Lower lobe of right lung (tissue), 2 donors: ENCODE measurements around the gene RSPH1. TPM values are rescaled to one million over a fixed set of nuclear protein-coding genes. Genes with fewer than 3 reads are reported as not detected.

Experiments
- ATAC-seq, 2 donors: fragments of 200-7000 bp; cut with Tn5 transposase; one replicate each; pipeline ENCODE4 v1.9.1; 2020 to 2022; ENCODE audit warnings: mild to moderate bottlenecking in 2 of 2, moderate library complexity in 2 of 2
- DNase-seq: peaks from one replicate; pipeline ENCODE4 v3.0.0-alpha.2; 2020
- H3K27ac ChIP-seq: fragments of 200-600 bp; one replicate; pipeline ENCODE4 v1.8.0; 2022
- H3K27me3 ChIP-seq: fragments of 200-600 bp; one replicate; pipeline ENCODE4 v1.8.0; 2022; ENCODE audit warnings: low read depth
- H3K36me3 ChIP-seq: fragments of 200-600 bp; one replicate; pipeline ENCODE4 v1.8.0; 2022; ENCODE audit warnings: mild to moderate bottlenecking
- H3K4me1 ChIP-seq: fragments of 200-600 bp; one replicate; pipeline ENCODE4 v1.8.0; 2022
- H3K4me3 ChIP-seq: fragments of 200-600 bp; one replicate; pipeline ENCODE4 v1.8.0; 2022; ENCODE audit warnings: mild to moderate bottlenecking
- H3K9me3 ChIP-seq: fragments of 200-600 bp; one replicate; pipeline ENCODE4 v1.8.0; 2022
- CTCF ChIP-seq: fragments of 200-600 bp; IDR thresholded peaks from one replicate; pipeline ENCODE4 v1.8.0; 2022; ENCODE audit warnings: antibody characterized with exemption, mild to moderate bottlenecking
- intact Hi-C: fragments of 100-400 bp; cut with DNase I; formaldehyde crosslinking; loops from one replicate; pipeline ENCODE4 v1.11.0; 2022
- long read RNA-seq: library from polyadenylated mRNA; unstranded; transcript quantifications from one replicate; pipeline ENCODE4 v2.0.0, GENCODE V29; 2021
- total RNA-seq: library from RNA; stranded (reverse); fragmentation: NEBNext Ultra II Directional; extraction: Animal tissue kit (Norgen Biotek cat#: 25700); gene quantifications from one replicate; pipeline ENCODE4 v1.2.1, GENCODE V29; 2021
- donor health status: DM: no; HTN: yes; CAD: no; lungs with severe emphysema.

RSPH1 gene
- total RNA-seq = 18.1 TPM
- long read RNA-seq, transcript RSPH1-201 (9 exons, 1,430 nt) = major isoform, 11 of 22 reads
- long read RNA-seq, partial matches to known transcripts = 5 of 22 reads
- long read RNA-seq, other reads (novel, unspliced or antisense) = 6 of 22 reads

GRCh38 chr21:42496120-42496838 lies at the start of gene RSPH1:
RSPH1 (minus strand) TSS chr21:42496224; CDS start chr21:42496186, 38 bp downstream.
- Histone ChIP-seq H3K4me1 (peaks cover 7% of the 10 kb centered on the region), H3K36me3 (no peaks in the 10 kb centered on the region), H3K27me3 (no peaks in the 10 kb centered on the region), H3K4me3 (peak within 1 kb of the TSS; percentile 74), H3K9me3 (no peaks in the 10 kb centered on the region), H3K27ac (peak within 1 kb of the TSS; percentile 86)
- no peak for TF ChIP-seq CTCF
- peak; percentile 99 for DNase-seq
- ATAC-seq = peak; percentile 97 to 99
- intact Hi-C loops = no loop called here

- no peak for TF ChIP-seq CTCF
- Histone ChIP-seq H3K4me3 (no peak overlapping the region), H3K4me1 (no peaks in the 10 kb centered on the region), H3K9me3 (no peaks in the 10 kb centered on the region), H3K27me3 (no peaks in the 10 kb centered on the region), H3K27ac (no peak overlapping the region), H3K36me3 (peaks cover 90% of the 10 kb centered on the region)
- intact Hi-C loops = no loop called here
- no peak for ATAC-seq
- DNase-seq = peak; percentile 28
Observed at GRCh38 chr21:42545745-42546144, 49.7 kb upstream of the RSPH1 start.

- intact Hi-C loops = no loop called here
- Histone ChIP-seq H3K4me3 (no peak overlapping the region), H3K27ac (no peak overlapping the region), H3K4me1 (no peaks in the 10 kb centered on the region), H3K36me3 (peaks cover 94% of the 10 kb centered on the region), H3K27me3 (no peaks in the 10 kb centered on the region), H3K9me3 (no peaks in the 10 kb centered on the region)
- no peak for TF ChIP-seq CTCF
- ATAC-seq (no peak), DNase-seq (no peak)
Observed at GRCh38 chr21:42545317-42545716, 49.3 kb upstream of the RSPH1 start.

GRCh38 chr21:42544544-42544943 lies 48.5 kb upstream of the RSPH1 start:
- Histone ChIP-seq H3K36me3 (peaks cover 100% of the 10 kb centered on the region), H3K4me3 (no peak overlapping the region), H3K27me3 (no peaks in the 10 kb centered on the region), H3K4me1 (no peaks in the 10 kb centered on the region), H3K9me3 (no peaks in the 10 kb centered on the region), H3K27ac (no peak overlapping the region)
- DNase-seq = peak; percentile 24
- no peak for ATAC-seq
- TF ChIP-seq CTCF = no peak
- intact Hi-C loops = no loop called here

- no peak for ATAC-seq
- no peaks in the 10 kb centered on the region for H3K9me3 ChIP-seq
- no peaks in the 10 kb centered on the region for H3K27me3 ChIP-seq
- H3K4me3 ChIP-seq = no peak overlapping the region
- intact Hi-C loops = no loop called here
- peaks cover 91% of the 10 kb centered on the region for H3K36me3 ChIP-seq
- no peak for TF ChIP-seq CTCF
- H3K4me1 ChIP-seq = no peaks in the 10 kb centered on the region
- DNase-seq = peak; percentile 27
- no peak overlapping the region for H3K27ac ChIP-seq
Observed at GRCh38 chr21:42543106-42543847, 47.3 kb upstream of the RSPH1 start.
